Measurements from ENCODE around the gene TMEM120B. TPM values are rescaled to one million over a fixed set of nuclear protein-coding genes. Genes with fewer than 3 reads are reported as not detected.

Gene TMEM120B
- total and polyA plus RNA-seq, 2 of the 13 experiments (the other 11 are each of a cell fraction or from before 2014, with no cell fraction given): 7.1 to 12.9 TPM

DNA sequence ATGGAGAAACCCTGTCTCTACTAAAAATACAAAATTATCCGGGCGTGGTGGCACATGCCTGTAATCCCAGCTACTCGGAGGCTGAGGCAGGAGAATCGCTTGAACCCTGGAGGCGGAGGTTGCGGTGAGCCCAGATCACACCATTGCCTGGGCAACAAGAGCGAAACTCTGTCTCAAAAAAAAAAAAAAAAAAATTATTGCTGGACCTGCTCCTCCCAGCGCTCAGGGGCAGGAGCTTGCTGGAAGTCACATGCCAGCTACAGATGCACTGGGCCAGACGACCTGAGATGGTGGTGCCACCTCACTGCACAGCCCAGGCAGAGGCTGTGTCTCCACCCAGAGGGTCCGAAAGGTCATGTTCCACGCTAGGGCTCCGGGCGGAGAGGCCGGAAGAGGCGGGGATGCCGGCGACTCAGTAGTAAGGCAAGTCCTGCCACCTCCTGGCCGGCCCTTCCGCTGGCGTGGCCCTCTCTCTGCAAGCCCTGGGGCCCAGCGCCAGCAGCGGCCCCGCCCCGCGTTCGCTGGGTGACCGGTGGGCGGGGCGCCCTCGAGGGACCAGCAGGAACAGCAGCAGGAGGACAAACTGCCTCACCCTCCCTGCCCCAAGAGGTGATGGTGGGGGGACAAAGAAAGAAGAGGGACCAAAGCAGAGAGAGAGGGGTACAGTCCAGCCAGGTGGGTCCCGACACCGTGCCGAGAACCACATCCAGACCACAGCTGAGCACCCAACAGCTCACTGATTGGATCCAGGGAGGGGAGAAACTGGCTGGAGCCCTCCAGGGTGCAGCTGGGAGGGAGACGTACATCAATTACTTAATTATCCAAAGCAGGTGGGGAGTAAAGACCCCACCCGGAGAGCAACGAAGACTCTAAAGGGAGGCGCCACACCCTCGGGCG, 84.6 kb downstream of the TMEM120B start (continued):
- TF ChIP-seq, protein P1, sequence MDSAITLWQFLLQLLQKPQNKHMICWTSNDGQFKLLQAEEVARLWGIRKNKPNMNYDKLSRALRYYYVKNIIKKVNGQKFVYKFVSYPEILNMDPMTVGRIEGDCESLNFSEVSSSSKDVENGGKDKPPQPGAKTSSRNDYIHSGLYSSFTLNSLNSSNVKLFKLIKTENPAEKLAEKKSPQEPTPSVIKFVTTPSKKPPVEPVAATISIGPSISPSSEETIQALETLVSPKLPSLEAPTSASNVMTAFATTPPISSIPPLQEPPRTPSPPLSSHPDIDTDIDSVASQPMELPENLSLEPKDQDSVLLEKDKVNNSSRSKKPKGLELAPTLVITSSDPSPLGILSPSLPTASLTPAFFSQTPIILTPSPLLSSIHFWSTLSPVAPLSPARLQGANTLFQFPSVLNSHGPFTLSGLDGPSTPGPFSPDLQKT (CRISPR knock-in tag; IDR thresholded peaks at IDR 0.05; ENCODE audit: borderline replicate concordance): no peak
- TF ChIP-seq ZNF44 (CRISPR knock-in tag; IDR thresholded peaks at IDR 0.05) (no peak), ZNF160 (CRISPR knock-in tag; IDR thresholded peaks at IDR 0.05) (no peak), NCOR1 (IDR thresholded peaks at IDR 0.05; ENCODE audit: borderline replicate concordance, low read length) (peak; percentile 48; the same call in 1 of the 2 replicates), BORCS8-MEF2B (CRISPR knock-in tag; IDR thresholded peaks at IDR 0.05) (peak; percentile 20; the same call in 1 of the 2 replicates), SIN3A (IDR thresholded peaks at IDR 0.05; ENCODE audit: borderline replicate concordance, low read depth, low read length) (0 out of 2 replicates have a peak, but pooled peaks have one; percentile 78), SUZ12 (IDR thresholded peaks at IDR 0.05; ENCODE audit: low read depth, low read length) (no peak), KMT2B (CRISPR knock-in tag; IDR thresholded peaks at IDR 0.05) (peak; percentile 57; the same call in 1 of the 2 replicates), DPF2 (CRISPR knock-in tag; IDR thresholded peaks at IDR 0.05; ENCODE audit: borderline replicate concordance, low read depth) (no peak), SMAD1 (CRISPR knock-in tag; IDR thresholded peaks at IDR 0.05; ENCODE audit: borderline replicate concordance, low read depth) (no peak), EP300 (IDR thresholded peaks at IDR 0.05; ENCODE audit: low read depth in 2 of 2, low read length in 2 of 2) (peak; percentile 29 to 55; a peak in 3 of 4 replicates), EP300 (CRISPR knock-in tag; IDR thresholded peaks at IDR 0.05; ENCODE audit: borderline replicate concordance) (peak; percentile 53; the same call in 1 of the 2 replicates), KDM1A (CRISPR knock-in tag; IDR thresholded peaks at IDR 0.05) (no peak), SOX6 (IDR thresholded peaks at IDR 0.05) (no peak), SOX6 (CRISPR knock-in tag; IDR thresholded peaks at IDR 0.05) (peak; percentile 65), ZFP41 (CRISPR knock-in tag; IDR thresholded peaks at IDR 0.05; ENCODE audit: borderline replicate concordance) (no peak), TP53 (CRISPR knock-in tag; conservative IDR thresholded peaks at IDR 0.05) (no peak), ZNF75D (CRISPR knock-in tag; IDR thresholded peaks at IDR 0.05; ENCODE audit: borderline replicate concordance) (no peak), SMYD3 (CRISPR knock-in tag; IDR thresholded peaks at IDR 0.05) (no peak), SATB2 (CRISPR knock-in tag; IDR thresholded peaks at IDR 0.05) (no peak), KAT2B (IDR thresholded peaks at IDR 0.05; ENCODE audit: borderline replicate concordance, low read depth, low read length) (no peak), PHF21A (CRISPR knock-in tag; IDR thresholded peaks at IDR 0.05) (peak; percentile 79), GABPA (IDR thresholded peaks at IDR 0.05; ENCODE audit: low read depth, low read length) (no peak), GABPA (CRISPR knock-in tag; IDR thresholded peaks at IDR 0.05; ENCODE audit: low read depth) (peak; percentile 91), DR1 (CRISPR knock-in tag; IDR thresholded peaks at IDR 0.05) (peak; percentile 72; the same call in 1 of the 2 replicates), E2F1 (CRISPR knock-in tag; IDR thresholded peaks at IDR 0.05) (no peak), WIZ (CRISPR knock-in tag; IDR thresholded peaks at IDR 0.05) (no peak; the same call in 1 of the 2 replicates)
- TF ChIP-seq, protein P2, sequence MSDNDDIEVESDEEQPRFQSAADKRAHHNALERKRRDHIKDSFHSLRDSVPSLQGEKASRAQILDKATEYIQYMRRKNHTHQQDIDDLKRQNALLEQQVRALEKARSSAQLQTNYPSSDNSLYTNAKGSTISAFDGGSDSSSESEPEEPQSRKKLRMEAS (IDR thresholded peaks at IDR 0.05): no peak
